SK-N-SH treated with all-trans-retinoic acid at 6 μM for 48 hours (cell line): ENCODE results near the gene SUGT1.
"Not testable (repeated sequence)": the region's sequence is repeated elsewhere in the genome, so short reads cannot be mapped to it uniquely, and the experiment has no call there.

Experiments
- ATAC-seq: fragments of 200-7000 bp; cut with Tn5 transposase; 3 replicates; pipeline ENCODE4 v1.9.1; 2020; ENCODE audit warnings: mild to moderate bottlenecking, moderate library complexity
- ARNTL ChIP-seq: fragments of 450-650 bp; formaldehyde crosslinking; IDR thresholded peaks from 2 replicates; pipeline ENCODE4 v1.5.0; 2020; ENCODE audit warnings: low read depth, mild to moderate bottlenecking, moderate library complexity, borderline replicate concordance
- BACH2 ChIP-seq: fragments of 250-450 bp; sonication (Bioruptor Pico); IDR thresholded peaks from 2 replicates; pipeline ENCODE4 v1.9.0; 2021; ENCODE audit warnings: mild to moderate bottlenecking, borderline replicate concordance
- CSDC2 ChIP-seq: fragments of 250-450 bp; sonication (Bioruptor Pico); IDR thresholded peaks from 2 replicates; pipeline ENCODE4 v1.5.0; 2020; ENCODE audit warnings: mild to moderate bottlenecking, moderate library complexity
- CSRNP3 ChIP-seq: fragments of 250-450 bp; sonication (Bioruptor Pico); IDR thresholded peaks from 2 replicates; pipeline ENCODE4 v1.5.1; 2021; ENCODE audit warnings: mild to moderate bottlenecking, moderate library complexity
- GLIS3 ChIP-seq: fragments of 250-450 bp; sonication (Bioruptor Pico); IDR thresholded peaks from 2 replicates; pipeline ENCODE4 v1.5.0; 2020; ENCODE audit warnings: mild to moderate bottlenecking, moderate library complexity
- ISL1 ChIP-seq: fragments of 250-450 bp; sonication (Bioruptor Pico); IDR thresholded peaks from 2 replicates; pipeline ENCODE4 v2.1.2; 2022; ENCODE audit warnings: mild to moderate bottlenecking, moderate library complexity
- PATZ1 ChIP-seq: fragments of 250-450 bp; sonication (Bioruptor Pico); IDR thresholded peaks from 2 replicates; pipeline ENCODE4 v1.8.0; 2020; ENCODE audit warnings: mild to moderate bottlenecking, moderate library complexity, borderline replicate concordance
- POU6F1 ChIP-seq: fragments of 250-450 bp; sonication (Bioruptor Pico); IDR thresholded peaks from 2 replicates; pipeline ENCODE4 v1.8.0; 2021; ENCODE audit warnings: low read depth, mild to moderate bottlenecking, moderate library complexity, borderline replicate concordance
- PPARA ChIP-seq: fragments of 250-450 bp; sonication (Bioruptor Pico); IDR thresholded peaks from 2 replicates; pipeline ENCODE4 v1.5.0; 2020; ENCODE audit warnings: mild to moderate bottlenecking, borderline replicate concordance
- RARB ChIP-seq: fragments of 250-450 bp; sonication (Bioruptor Pico); IDR thresholded peaks from 2 replicates; pipeline ENCODE4 v1.8.0; 2021; ENCODE audit warnings: mild to moderate bottlenecking, moderate library complexity
- TCF4 ChIP-seq: fragments of 250-450 bp; sonication (Bioruptor Pico); IDR thresholded peaks from 2 replicates; pipeline ENCODE4 v1.8.0; 2021; ENCODE audit warnings: mild to moderate bottlenecking, moderate library complexity, borderline replicate concordance
- TOX ChIP-seq: fragments of 250-450 bp; sonication (Bioruptor Pico); IDR thresholded peaks from 2 replicates; pipeline ENCODE4 v1.8.0; 2021; ENCODE audit warnings: mild to moderate bottlenecking, moderate library complexity, borderline replicate concordance
- TSHZ2 ChIP-seq: fragments of 250-450 bp; sonication (Bioruptor Pico); IDR thresholded peaks from 2 replicates; pipeline ENCODE4 v1.5.0; 2020; ENCODE audit warnings: mild to moderate bottlenecking, moderate library complexity
- ZC3H10 ChIP-seq: fragments of 250-450 bp; sonication (Bioruptor Pico); IDR thresholded peaks from 2 replicates; pipeline ENCODE4 v1.5.1; 2021; ENCODE audit warnings: mild to moderate bottlenecking, moderate library complexity
- ZFP30 ChIP-seq: fragments of 450-650 bp; formaldehyde crosslinking; IDR thresholded peaks from 2 replicates; pipeline ENCODE4 v1.5.0; 2022; ENCODE audit warnings: mild to moderate bottlenecking, moderate library complexity
- ZNF565 ChIP-seq: fragments of 450-650 bp; formaldehyde crosslinking; conservative IDR thresholded peaks from 2 replicates; pipeline ENCODE4 v1.5.0; 2020; ENCODE audit warnings: low read depth, mild to moderate bottlenecking, moderate library complexity
- ZNF70 ChIP-seq: fragments of 450-650 bp; formaldehyde crosslinking; IDR thresholded peaks from 2 replicates; pipeline ENCODE4 v1.5.0; 2020; ENCODE audit warnings: mild to moderate bottlenecking, moderate library complexity
- ZNF8 ChIP-seq: fragments of 450-650 bp; formaldehyde crosslinking; IDR thresholded peaks from 2 replicates; pipeline ENCODE4 v1.5.0; 2020; ENCODE audit warnings: mild to moderate bottlenecking, moderate library complexity
- TF ChIP-seq, protein P1 (sequence below): fragments of 250-450 bp; sonication (Bioruptor Pico); IDR thresholded peaks from 2 replicates; pipeline ENCODE4 v1.5.1; 2020; ENCODE audit warnings: low read depth, mild to moderate bottlenecking, moderate library complexity

SUGT1 gene

DNA sequence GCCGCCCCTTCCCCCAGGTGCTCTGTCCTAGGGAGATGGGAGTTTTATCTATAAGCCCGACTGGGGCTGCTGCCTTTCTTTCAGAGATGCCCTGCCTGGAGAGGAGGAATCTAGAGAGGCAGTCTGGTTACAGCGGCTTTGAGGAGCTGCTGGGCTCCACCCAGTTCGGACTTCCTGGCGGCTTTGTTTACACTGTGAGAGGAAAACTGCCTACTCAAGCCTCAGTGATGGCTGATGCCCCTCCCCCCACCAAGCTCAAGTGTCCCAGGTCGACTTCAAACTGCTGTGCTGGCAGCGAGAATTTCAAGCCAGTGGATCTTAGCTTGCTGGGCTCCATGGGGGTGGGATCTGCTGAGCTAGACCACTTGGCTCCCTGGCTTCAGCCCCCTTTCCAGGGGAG, 68.3 kb downstream of the SUGT1 start:
- ATAC-seq = not testable (repeated sequence)

- ATAC-seq = not testable (repeated sequence)
These were observed 68.7 kb downstream of the SUGT1 start for GRCh38 chr13:52721356-52721755.

DNA sequence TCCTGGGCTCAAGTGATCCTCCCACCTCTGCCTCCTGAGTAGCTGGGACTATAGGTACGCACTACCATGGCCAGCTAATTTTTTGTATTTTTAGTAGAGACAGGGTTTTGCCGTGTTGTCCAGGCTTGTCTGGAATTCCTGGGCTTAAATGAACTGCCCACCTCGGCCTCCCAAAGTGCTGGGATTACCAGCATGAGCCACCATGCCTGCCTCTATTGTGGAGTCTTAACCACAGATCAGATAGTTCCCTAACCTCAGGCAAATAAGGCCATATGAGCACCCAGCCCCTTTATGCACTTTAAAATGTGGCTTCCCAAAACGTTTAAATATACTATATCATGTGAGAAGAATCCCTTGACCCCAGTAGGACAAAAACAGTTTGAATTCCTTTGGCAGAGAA, 70.5 kb downstream of the SUGT1 start:
- TF ChIP-seq TSHZ2 (CRISPR knock-in tag) = no peak
- no peak for ATAC-seq

GRCh38 chr13:52725302-52725701, 72.7 kb downstream of the SUGT1 start:
- TF ChIP-seq GLIS3 (CRISPR knock-in tag) = no peak
- no peak for TF ChIP-seq RARB (CRISPR knock-in tag)
- no peak for TF ChIP-seq PPARA (CRISPR knock-in tag)
- no peak for TF ChIP-seq ZNF565 (CRISPR knock-in tag)
- TF ChIP-seq, protein P1, sequence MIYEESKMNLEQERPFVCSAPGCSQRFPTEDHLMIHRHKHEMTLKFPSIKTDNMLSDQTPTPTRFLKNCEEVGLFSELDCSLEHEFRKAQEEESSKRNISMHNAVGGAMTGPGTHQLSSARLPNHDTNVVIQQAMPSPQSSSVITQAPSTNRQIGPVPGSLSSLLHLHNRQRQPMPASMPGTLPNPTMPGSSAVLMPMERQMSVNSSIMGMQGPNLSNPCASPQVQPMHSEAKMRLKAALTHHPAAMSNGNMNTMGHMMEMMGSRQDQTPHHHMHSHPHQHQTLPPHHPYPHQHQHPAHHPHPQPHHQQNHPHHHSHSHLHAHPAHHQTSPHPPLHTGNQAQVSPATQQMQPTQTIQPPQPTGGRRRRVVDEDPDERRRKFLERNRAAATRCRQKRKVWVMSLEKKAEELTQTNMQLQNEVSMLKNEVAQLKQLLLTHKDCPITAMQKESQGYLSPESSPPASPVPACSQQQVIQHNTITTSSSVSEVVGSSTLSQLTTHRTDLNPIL (CRISPR knock-in tag) = no peak
- TF ChIP-seq CSDC2 (CRISPR knock-in tag) = no peak
- no peak for TF ChIP-seq TCF4 (CRISPR knock-in tag)
- TF ChIP-seq BACH2 (CRISPR knock-in tag) = no peak
- no peak for TF ChIP-seq ZNF8 (CRISPR knock-in tag)
- TF ChIP-seq PATZ1 = no peak
- no peak for TF ChIP-seq POU6F1 (CRISPR knock-in tag)
- TF ChIP-seq ISL1 (CRISPR knock-in tag) = no peak
- TF ChIP-seq ARNTL (CRISPR knock-in tag) = no peak
- no peak for TF ChIP-seq ZC3H10
- no peak for TF ChIP-seq CSRNP3 (CRISPR knock-in tag)
- no peak for ATAC-seq

GRCh38 chr13:52726258-52726657, 73.6 kb downstream of the SUGT1 start:
- no peak for ATAC-seq
- TF ChIP-seq TCF4 (CRISPR knock-in tag) (no peak), PATZ1 (no peak), ZNF565 (CRISPR knock-in tag) (no peak), ZFP30 (no peak), TOX (CRISPR knock-in tag) (no peak), ISL1 (CRISPR knock-in tag) (no peak), ZNF70 (no peak), TSHZ2 (CRISPR knock-in tag) (no peak), ZC3H10 (no peak)
